ENCODE measurements around the gene DGAT2.
"Not testable (repeated sequence)": the region's sequence is repeated elsewhere in the genome, so short reads cannot be mapped to it uniquely, and the experiment has no call there.

The DGAT2 gene

DNA sequence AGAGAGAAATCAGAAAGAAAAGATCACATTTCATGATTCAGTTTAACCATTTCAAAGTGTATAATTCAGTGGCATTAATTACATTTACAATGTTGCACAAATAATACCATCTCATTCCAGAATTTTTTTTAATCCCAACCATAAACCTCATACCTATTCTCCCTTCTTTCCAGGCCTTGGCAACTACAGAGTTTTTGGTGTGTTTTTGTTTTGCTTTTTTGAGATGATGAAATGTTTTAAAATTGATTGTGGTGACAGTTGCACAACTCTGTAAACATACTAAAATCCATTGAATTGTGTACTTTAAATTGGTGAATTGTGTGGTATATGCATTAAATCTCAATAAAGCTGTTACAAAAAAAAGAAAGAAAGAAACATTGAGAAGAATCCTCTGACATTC lies 13.6 kb upstream of the DGAT2 start:
- DNase-seq (ENCODE audit: low read depth in 2 of 2), result not testable (repeated sequence)

DNA sequence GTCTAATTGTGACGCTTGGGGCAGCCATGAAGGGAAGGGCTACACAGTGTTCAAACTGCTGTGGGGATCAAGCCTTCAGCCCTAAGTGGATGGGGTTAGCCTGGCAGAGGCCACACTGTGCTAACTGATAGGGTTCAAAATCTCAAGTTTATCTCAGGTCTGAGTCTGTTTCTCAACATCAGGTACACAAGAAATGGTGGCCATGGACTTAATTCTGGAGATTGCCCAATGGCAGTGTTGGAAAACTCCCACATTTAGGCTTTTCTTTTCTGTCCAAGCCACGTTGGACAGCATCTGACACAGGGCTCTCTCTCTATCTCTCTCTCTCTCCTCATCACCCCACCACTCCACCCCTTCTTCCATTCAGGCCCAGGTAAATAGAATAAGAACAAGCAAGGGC lies 10.9 kb upstream of the DGAT2 start:
- no peak for DNase-seq (ENCODE audit: low read depth in 2 of 2)

- no peak for DNase-seq (ENCODE audit: low read depth in 2 of 2)
Observed at GRCh38 chr11:75759832-75760231, 8.7 kb upstream of the DGAT2 start.

DNA sequence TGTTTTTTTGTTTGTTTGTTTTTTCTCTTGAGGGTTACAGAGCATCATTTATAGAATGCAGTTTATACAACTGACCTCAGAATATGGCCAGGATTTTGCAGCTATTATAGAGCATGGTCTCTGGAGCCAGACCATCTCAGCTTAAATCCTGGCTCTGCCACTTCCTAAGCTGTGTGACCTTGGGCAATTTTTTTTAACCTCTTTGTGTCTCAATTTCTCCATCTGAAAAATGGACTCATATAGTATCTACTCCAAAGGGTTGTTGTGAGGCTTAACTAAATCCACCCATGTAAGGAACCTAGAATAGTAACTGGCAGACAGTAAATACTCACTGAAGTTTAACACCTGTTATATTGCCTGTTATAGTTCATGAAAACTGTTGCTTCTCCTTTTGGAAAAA lies 8.3 kb upstream of the DGAT2 start:
- DNase-seq (ENCODE audit: low read depth in 2 of 2), result no peak

- no peak for DNase-seq (ENCODE audit: low read depth in 2 of 2)
Observed at GRCh38 chr11:75760710-75761493, 7.7 kb upstream of the DGAT2 start.

GRCh38 chr11:75762158-75762557 lies 6.4 kb upstream of the DGAT2 start:
- no peak for DNase-seq (ENCODE audit: low read depth in 2 of 2)

DNA sequence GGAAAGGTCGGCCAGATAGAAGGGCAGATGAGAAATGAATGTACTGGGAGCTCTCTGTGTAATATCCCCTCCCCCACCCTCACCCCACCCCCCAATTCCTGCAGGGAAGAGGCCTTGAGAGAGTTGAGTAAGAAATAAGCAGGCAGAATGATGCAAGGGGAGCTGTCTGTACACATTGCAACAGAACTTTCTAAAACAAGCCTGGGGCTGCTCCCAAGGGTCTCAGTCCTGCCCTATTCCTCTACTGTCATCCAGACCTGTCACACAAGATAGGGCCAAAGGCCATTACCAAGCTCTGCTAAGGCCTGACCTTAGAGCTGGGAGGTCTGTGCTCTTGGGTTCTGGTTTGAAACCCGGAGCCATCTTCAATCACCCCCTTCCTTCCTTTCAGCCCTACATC lies 5.7 kb upstream of the DGAT2 start:
- DNase-seq (ENCODE audit: low read depth in 2 of 2), result no peak

- no peak for DNase-seq (ENCODE audit: low read depth in 2 of 2)
Observed at GRCh38 chr11:75763846-75764245, 4.7 kb upstream of the DGAT2 start.

GRCh38 chr11:75765116-75765515 lies 3.5 kb upstream of the DGAT2 start:
- no peak for DNase-seq (ENCODE audit: low read depth in 2 of 2)

GRCh38 chr11:75766443-75767227 lies 1.9 kb upstream of the DGAT2 start:
- DNase-seq (ENCODE audit: low read depth in 2 of 2), result no peak

GRCh38 chr11:75767228-75767572 lies 1.4 kb upstream of the DGAT2 start:
- DNase-seq (ENCODE audit: low read depth in 2 of 2), result no peak

GRCh38 chr11:75767793-75768111 lies 826 bp upstream of the DGAT2 start:
- DNase-seq (ENCODE audit: low read depth in 2 of 2), result no peak

- no peak for DNase-seq (ENCODE audit: low read depth in 2 of 2)
Observed at GRCh38 chr11:75768909-75769771, 562 bp downstream of the DGAT2 start.

DNA sequence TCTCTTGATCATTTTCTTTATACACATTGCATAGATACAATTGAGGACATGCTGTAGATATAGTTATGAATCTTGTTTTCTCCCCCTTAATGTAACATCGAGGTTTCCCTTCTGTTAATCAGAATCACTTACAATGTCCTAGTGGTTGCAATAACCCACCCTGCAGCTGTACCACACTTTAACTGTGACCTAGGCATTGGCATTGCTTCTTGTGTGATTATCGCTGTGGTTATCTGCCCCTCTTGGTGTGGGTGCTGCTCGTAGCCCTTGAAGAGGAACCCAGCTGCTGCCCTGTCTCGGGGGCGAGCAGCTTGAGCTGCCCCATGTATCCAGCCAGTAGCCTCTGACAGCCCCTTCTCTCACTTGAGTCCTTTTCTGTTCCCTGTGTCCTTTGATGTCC lies 1.5 kb downstream of the DGAT2 start:
- DNase-seq (ENCODE audit: low read depth in 2 of 2), result no peak

GRCh38 chr11:75771646-75772410 lies 3.2 kb downstream of the DGAT2 start:
- no peak for DNase-seq (ENCODE audit: low read depth in 2 of 2)

GRCh38 chr11:75773595-75774353 lies 5.2 kb downstream of the DGAT2 start:
- DNase-seq (ENCODE audit: low read depth in 2 of 2), result no peak

GRCh38 chr11:75775056-75775455 lies 6.5 kb downstream of the DGAT2 start:
- no peak for DNase-seq (ENCODE audit: low read depth in 2 of 2)

DNA sequence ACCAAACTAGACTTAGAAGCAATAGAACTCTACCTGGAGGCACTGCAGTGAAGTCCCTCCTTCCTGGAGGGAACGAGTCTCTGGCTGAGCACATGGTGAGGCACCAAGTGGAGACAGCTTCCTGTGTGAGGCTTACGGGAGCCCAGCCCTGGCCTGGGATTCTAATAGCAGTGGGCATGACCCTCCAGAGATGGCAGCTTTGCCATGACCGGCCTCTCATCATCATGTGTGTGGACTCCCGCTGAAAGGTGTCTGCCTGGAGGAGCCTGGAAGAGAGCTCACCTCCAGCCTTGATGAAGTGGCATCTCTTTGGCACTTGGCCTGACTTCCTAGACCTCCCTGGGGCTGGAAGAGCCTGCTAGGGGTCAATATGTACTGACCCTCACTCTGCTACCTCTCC lies 8.0 kb downstream of the DGAT2 start:
- no peak for DNase-seq (ENCODE audit: low read depth in 2 of 2)

DNA sequence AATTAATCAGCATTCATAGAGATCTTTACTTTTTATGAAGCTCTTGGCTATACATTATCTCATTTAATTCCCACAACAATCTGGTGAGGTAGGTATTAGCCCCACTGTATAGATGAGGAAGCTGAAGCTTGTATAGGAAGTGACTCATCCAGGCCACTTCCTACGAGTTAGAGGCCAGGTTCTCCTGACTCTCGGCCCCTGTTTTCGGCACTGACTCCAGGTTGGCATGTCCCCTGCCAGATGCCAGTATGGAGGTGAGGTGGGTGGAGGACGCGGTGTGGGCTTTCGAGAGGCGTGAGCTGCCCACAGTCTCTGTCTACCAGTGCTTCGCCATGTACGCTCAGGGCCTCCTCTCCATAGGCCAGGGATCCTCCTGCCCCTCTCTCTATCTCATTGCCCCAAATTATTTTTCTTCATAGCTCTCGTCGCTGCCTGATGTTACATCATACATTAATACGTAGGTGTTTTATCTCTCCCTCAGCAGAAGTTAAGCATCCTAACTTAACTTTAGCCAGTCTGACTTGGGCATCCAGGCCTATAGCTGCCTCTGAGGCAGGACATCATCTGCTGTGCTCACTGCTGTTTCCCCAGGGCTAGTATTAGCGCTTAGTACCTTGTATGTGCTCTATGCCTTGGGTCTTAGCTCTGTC lies 9.0 kb downstream of the DGAT2 start:
- DNase-seq (ENCODE audit: low read depth in 2 of 2), result no peak

GRCh38 chr11:75778962-75779361 lies 10.4 kb downstream of the DGAT2 start:
- no peak for DNase-seq (ENCODE audit: low read depth in 2 of 2)

DNA sequence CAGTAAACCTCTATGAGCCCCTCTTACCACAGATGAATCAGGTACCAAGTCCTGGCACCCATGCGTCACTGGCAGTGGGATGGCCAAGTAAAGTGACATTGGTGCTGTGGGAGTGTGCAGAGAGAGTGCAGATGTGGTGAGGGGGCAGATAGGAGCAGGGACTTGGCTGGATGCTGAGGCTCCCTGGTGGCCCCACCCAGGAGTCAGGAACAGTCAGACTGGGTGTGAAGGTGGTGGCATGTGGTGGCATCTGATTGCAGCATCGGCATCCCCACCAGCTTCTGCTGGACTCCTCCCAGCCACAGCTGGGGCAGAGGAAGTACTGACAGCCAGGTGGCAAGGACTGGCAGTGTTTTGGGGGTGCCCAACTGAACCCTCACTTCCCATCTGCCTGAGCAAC lies 11.4 kb downstream of the DGAT2 start:
- DNase-seq (ENCODE audit: low read depth in 2 of 2), result no peak
